Liver (tissue), 9 donors: Measurements from ENCODE around the gene NTM. TPM values are rescaled to one million over a fixed set of nuclear protein-coding genes. Genes with fewer than 3 reads are reported as not detected.

Source experiments
- DNase-seq: peaks from one replicate; pipeline ENCODE4 v3.0.0-alpha.2; 2017; ENCODE audit warnings: low spot score
- H3K27ac ChIP-seq, 2 donors: one replicate each; pipeline ENCODE4 v1.7.0; 2013; ENCODE audit warnings: inconsistent platforms in 2 of 2, low read length in 2 of 2, control low read depth in 1 of 2, low read depth in 1 of 2, mild to moderate bottlenecking in 1 of 2
- H3K27me3 ChIP-seq, 4 donors: one replicate each; pipeline versions ENCODE4 v1.6.1 to v1.7.0; 2013; ENCODE audit warnings: low read length in 3 of 4, inconsistent platforms in 1 of 4, mild to moderate bottlenecking in 1 of 4, moderate library complexity in 1 of 4; ENCODE audit not compliant: control insufficient read depth in 4 of 4, insufficient read depth in 4 of 4
- H3K36me3 ChIP-seq, 4 donors: one replicate each; pipeline versions ENCODE4 v1.6.1 to v1.7.0; 2013; ENCODE audit warnings: low read length in 3 of 4, mild to moderate bottlenecking in 3 of 4, low read depth in 1 of 4, moderate library complexity in 1 of 4; ENCODE audit not compliant: control insufficient read depth in 4 of 4, insufficient read depth in 3 of 4
- H3K4me1 ChIP-seq, 4 donors: one replicate each; pipeline versions ENCODE4 v1.6.1 to v1.7.0; 2013; ENCODE audit warnings: low read length in 3 of 4, mild to moderate bottlenecking in 3 of 4, moderate library complexity in 1 of 4; ENCODE audit not compliant: control insufficient read depth in 4 of 4, insufficient read depth in 4 of 4
- H3K4me3 ChIP-seq, 3 donors: one replicate each; pipeline versions ENCODE4 v1.6.1 to v1.7.0; 2013; ENCODE audit warnings: low read length in 3 of 3, control low read depth in 1 of 3, low read depth in 1 of 3, mild to moderate bottlenecking in 1 of 3
- H3K9ac ChIP-seq, 2 donors: one replicate each; pipeline ENCODE4 v1.7.0; 2013; ENCODE audit warnings: low read length in 2 of 2, mild to moderate bottlenecking in 2 of 2, moderate library complexity in 2 of 2, control low read depth in 1 of 2, low read depth in 1 of 2
- H3K9me3 ChIP-seq, 4 donors: one replicate each; pipeline versions ENCODE4 v1.6.1 to v1.7.0; 2013; ENCODE audit warnings: low read length in 3 of 4; ENCODE audit not compliant: control insufficient read depth in 4 of 4
- EGR1 ChIP-seq, 2 donors: IDR thresholded peaks; 2 replicates each; pipeline ENCODE4 v1.6.1; 2016 to 2018; ENCODE audit warnings: antibody characterized with exemption in 2 of 2, low read depth in 2 of 2
- FOXA1 ChIP-seq: IDR thresholded peaks from 2 replicates; pipeline ENCODE4 v1.6.1; 2016; ENCODE audit warnings: antibody characterized with exemption
- HNF4G ChIP-seq: IDR thresholded peaks from 2 replicates; pipeline ENCODE4 v1.6.1; 2016; ENCODE audit warnings: antibody characterized with exemption
- NR2F2 ChIP-seq: IDR thresholded peaks from 2 replicates; pipeline ENCODE4 v1.6.1; 2016; ENCODE audit warnings: antibody characterized with exemption
- RXRA ChIP-seq, 2 donors: IDR thresholded peaks; 2 replicates each; pipeline ENCODE4 v1.6.1; 2017 to 2018; ENCODE audit warnings: antibody characterized with exemption in 2 of 2, mild to moderate bottlenecking in 1 of 2
- SP1 ChIP-seq: IDR thresholded peaks from 2 replicates; pipeline ENCODE4 v1.6.1; 2018; ENCODE audit warnings: antibody characterized with exemption, mild to moderate bottlenecking
- YY1 ChIP-seq: IDR thresholded peaks from 2 replicates; pipeline ENCODE4 v1.6.1; 2016; ENCODE audit warnings: antibody characterized with exemption, mild to moderate bottlenecking
- WGBS: extraction: QIAGEN DNeasy Blood & Tissue Kit; methylation state at CpG from one replicate; pipeline ENCODE4 v1.1.7; 2013; 5-methylcytosine and 5-hydroxymethylcytosine counted together
- polyA plus RNA-seq, 2 donors: library from polyadenylated mRNA; stranded (reverse) in 1 of 2; unstranded in 1 of 2; fragments of 200-250 nt in 1 of 2; fragments of >200 nt in 1 of 2; fragmentation: Nextera tagmentation in 1 of 2; extraction: Ambion mirVana in 1 of 2; gene quantifications; one replicate each; pipeline versions ENCODE4 v1.2.1 to v1.2.3, GENCODE V29; 2013 to 2015
- total RNA-seq, 2 donors: library from RNA; depleted of rRNA; stranded (reverse); fragments of >200 nt; gene quantifications; one replicate each; pipeline ENCODE4 v1.2.3, GENCODE V29; 2014
- TF ChIP-seq, protein P1 (sequence below): fragments of 150-350 bp; IDR thresholded peaks from 2 replicates; pipeline ENCODE4 v1.5.1; 2017; ENCODE audit warnings: improper control_type of control experiment, low read depth, low read length; ENCODE audit not compliant: missing input control
- TF ChIP-seq, protein P2 (sequence below): IDR thresholded peaks from 2 replicates; pipeline ENCODE4 v1.6.1; 2016; ENCODE audit warnings: antibody characterized with exemption, mild to moderate bottlenecking
- TF ChIP-seq, protein P3 (sequence below): IDR thresholded peaks from 2 replicates; pipeline ENCODE4 v1.6.1; 2016; ENCODE audit warnings: antibody characterized with exemption
- TF ChIP-seq, protein P4 (sequence below): IDR thresholded peaks from 2 replicates; pipeline ENCODE4 v1.6.1; 2016; ENCODE audit warnings: antibody characterized with exemption
- donor health status: healthy.
- donor health status: healthy.
- donor health status: healthy.
- donor health status: healthy.
- donor health status: healthy.

NTM gene
- total and polyA plus RNA-seq, 4 donors, result 0.08 to 1.1 (median 0.08) TPM; not detected in 1

DNA sequence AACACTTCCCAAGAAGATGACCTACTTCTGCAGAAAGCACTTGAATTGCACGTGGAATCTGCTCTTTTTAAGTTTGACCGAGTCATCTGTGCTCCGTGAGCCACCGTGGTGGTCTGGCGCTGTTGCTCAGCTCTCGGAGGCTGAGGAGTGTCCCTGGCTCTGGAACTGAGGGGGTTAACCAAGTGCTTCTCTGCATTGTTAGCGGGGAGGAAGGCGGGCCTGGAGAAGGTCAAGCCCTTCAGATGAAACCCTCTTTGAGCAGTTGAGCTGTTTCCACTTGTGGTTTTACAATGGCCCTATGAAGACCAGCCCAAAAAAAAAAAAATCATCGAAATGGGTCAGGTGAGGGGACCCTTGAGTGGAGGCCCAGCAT, 286.4 kb downstream of the NTM start:
- no peak overlapping the region for H3K9ac ChIP-seq
- H3K27ac ChIP-seq, result no peak overlapping the region
- H3K9me3 ChIP-seq, result no peaks in the 10 kb centered on the region
- TF ChIP-seq YY1 (no peak), EGR1 (IDR thresholded peaks at IDR 0.05; ENCODE audit: low read depth in 2 of 2) (no peak), RXRA (IDR thresholded peaks at IDR 0.05) (no peak), SP1 (no peak), FOXA1 (no peak)
- TF ChIP-seq, protein P1, sequence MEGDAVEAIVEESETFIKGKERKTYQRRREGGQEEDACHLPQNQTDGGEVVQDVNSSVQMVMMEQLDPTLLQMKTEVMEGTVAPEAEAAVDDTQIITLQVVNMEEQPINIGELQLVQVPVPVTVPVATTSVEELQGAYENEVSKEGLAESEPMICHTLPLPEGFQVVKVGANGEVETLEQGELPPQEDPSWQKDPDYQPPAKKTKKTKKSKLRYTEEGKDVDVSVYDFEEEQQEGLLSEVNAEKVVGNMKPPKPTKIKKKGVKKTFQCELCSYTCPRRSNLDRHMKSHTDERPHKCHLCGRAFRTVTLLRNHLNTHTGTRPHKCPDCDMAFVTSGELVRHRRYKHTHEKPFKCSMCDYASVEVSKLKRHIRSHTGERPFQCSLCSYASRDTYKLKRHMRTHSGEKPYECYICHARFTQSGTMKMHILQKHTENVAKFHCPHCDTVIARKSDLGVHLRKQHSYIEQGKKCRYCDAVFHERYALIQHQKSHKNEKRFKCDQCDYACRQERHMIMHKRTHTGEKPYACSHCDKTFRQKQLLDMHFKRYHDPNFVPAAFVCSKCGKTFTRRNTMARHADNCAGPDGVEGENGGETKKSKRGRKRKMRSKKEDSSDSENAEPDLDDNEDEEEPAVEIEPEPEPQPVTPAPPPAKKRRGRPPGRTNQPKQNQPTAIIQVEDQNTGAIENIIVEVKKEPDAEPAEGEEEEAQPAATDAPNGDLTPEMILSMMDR, result no peak
- TF ChIP-seq, protein P2, sequence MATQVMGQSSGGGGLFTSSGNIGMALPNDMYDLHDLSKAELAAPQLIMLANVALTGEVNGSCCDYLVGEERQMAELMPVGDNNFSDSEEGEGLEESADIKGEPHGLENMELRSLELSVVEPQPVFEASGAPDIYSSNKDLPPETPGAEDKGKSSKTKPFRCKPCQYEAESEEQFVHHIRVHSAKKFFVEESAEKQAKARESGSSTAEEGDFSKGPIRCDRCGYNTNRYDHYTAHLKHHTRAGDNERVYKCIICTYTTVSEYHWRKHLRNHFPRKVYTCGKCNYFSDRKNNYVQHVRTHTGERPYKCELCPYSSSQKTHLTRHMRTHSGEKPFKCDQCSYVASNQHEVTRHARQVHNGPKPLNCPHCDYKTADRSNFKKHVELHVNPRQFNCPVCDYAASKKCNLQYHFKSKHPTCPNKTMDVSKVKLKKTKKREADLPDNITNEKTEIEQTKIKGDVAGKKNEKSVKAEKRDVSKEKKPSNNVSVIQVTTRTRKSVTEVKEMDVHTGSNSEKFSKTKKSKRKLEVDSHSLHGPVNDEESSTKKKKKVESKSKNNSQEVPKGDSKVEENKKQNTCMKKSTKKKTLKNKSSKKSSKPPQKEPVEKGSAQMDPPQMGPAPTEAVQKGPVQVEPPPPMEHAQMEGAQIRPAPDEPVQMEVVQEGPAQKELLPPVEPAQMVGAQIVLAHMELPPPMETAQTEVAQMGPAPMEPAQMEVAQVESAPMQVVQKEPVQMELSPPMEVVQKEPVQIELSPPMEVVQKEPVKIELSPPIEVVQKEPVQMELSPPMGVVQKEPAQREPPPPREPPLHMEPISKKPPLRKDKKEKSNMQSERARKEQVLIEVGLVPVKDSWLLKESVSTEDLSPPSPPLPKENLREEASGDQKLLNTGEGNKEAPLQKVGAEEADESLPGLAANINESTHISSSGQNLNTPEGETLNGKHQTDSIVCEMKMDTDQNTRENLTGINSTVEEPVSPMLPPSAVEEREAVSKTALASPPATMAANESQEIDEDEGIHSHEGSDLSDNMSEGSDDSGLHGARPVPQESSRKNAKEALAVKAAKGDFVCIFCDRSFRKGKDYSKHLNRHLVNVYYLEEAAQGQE, result no peak
- peaks cover 0 to 6% (median 0%) of the 10 kb centered on the region in 4 donors for H3K27me3 ChIP-seq
- WGBS, result 20% methylated on average over 9 of the region's 9 CpGs
- no peak for DNase-seq
- no peak overlapping the region for H3K4me3 ChIP-seq
- H3K36me3 ChIP-seq, result no peaks in the 10 kb centered on the region
- H3K4me1 ChIP-seq, result no peaks in the 10 kb centered on the region

DNA sequence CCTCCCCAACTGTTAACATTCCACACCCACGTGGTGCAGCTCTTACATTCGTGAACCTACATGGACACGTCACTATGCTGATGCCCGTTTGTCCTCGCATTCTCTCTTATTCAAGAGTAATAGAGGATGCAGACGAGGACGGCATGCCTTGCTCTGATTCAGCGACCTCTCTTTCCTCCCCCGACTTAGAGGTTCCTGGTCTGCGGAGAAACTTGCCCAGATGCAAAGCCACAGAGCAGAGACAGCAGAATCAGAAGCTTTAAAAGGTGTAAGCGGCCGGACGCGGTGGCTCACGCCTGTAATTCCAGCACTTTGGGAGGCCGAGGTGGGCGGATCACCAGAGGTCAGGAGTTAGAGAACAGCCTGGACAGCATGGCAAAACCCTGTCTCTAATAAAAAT, 288.0 kb downstream of the NTM start:
- WGBS, result 72% methylated on average over 17 of the region's 17 CpGs
- DNase-seq, result no peak
- TF ChIP-seq SP1 (no peak), YY1 (no peak), NR2F2 (no peak), HNF4G (no peak)
- TF ChIP-seq, protein P2, result no peak
- TF ChIP-seq, protein P3, sequence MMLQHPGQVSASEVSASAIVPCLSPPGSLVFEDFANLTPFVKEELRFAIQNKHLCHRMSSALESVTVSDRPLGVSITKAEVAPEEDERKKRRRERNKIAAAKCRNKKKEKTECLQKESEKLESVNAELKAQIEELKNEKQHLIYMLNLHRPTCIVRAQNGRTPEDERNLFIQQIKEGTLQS, result no peak
- TF ChIP-seq, protein P4, sequence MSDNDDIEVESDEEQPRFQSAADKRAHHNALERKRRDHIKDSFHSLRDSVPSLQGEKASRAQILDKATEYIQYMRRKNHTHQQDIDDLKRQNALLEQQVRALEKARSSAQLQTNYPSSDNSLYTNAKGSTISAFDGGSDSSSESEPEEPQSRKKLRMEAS, result no peak
- Histone ChIP-seq H3K4me1 (no peaks in the 10 kb centered on the region), H3K36me3 (no peaks in the 10 kb centered on the region), H3K9ac (no peak overlapping the region), H3K4me3 (no peak overlapping the region), H3K9me3 (no peaks in the 10 kb centered on the region), H3K27me3 (peaks cover 0 to 6% (median 1%) of the 10 kb centered on the region in 4 donors), H3K27ac (no peak overlapping the region)
